ENCODE data around the gene EPHB3. TPM values are rescaled to one million over a fixed set of nuclear protein-coding genes. Genes with fewer than 3 reads are reported as not detected.

Gene EPHB3
- total RNA-seq, 1 donor from 2014 or later = 13.4 TPM

- Mint-ChIP-seq H3K27ac (ENCODE audit: unreplicated experiment) (no peak overlapping the region), H3K4me1 (peaks cover 54% of the 10 kb centered on the region), H3K9me3 (no peaks in the 10 kb centered on the region), H3K36me3 (ENCODE audit: low read depth) (peaks cover 7% of the 10 kb centered on the region), H3K4me3 (no peak overlapping the region), H3K27me3 (ENCODE audit: low read depth) (peaks cover 2% of the 10 kb centered on the region)
- no peak for TF ChIP-seq CTCF (conservative IDR thresholded peaks at IDR 0.05)
- DNase-seq (ENCODE audit: low read depth, low spot score) = no peak
These were observed 15.1 kb downstream of the EPHB3 start for GRCh38 chr3:184576457-184577240.

- Mint-ChIP-seq H3K4me3 (peak overlapping the region; percentile 49), H3K36me3 (ENCODE audit: low read depth) (peaks cover 7% of the 10 kb centered on the region), H3K9me3 (no peaks in the 10 kb centered on the region), H3K27me3 (ENCODE audit: low read depth) (no peaks in the 10 kb centered on the region), H3K4me1 (peaks cover 53% of the 10 kb centered on the region), H3K27ac (ENCODE audit: unreplicated experiment) (no peak overlapping the region)
- DNase-seq (ENCODE audit: low read depth, low spot score) = no peak
- no peak for TF ChIP-seq CTCF (conservative IDR thresholded peaks at IDR 0.05)
These were observed 16.0 kb downstream of the EPHB3 start for GRCh38 chr3:184577546-184577945.

GRCh38 chr3:184578218-184578617, 16.6 kb downstream of the EPHB3 start:
- peak overlapping the region; percentile 24 for H3K27ac Mint-ChIP-seq (ENCODE audit: unreplicated experiment)
- no peaks in the 10 kb centered on the region for H3K9me3 Mint-ChIP-seq
- peaks cover 56% of the 10 kb centered on the region for H3K4me1 Mint-ChIP-seq
- no peaks in the 10 kb centered on the region for H3K27me3 Mint-ChIP-seq (ENCODE audit: low read depth)
- peaks cover 7% of the 10 kb centered on the region for H3K36me3 Mint-ChIP-seq (ENCODE audit: low read depth)
- no peak for DNase-seq (ENCODE audit: low read depth, low spot score)
- H3K4me3 Mint-ChIP-seq = peak overlapping the region; percentile 39
- TF ChIP-seq CTCF (conservative IDR thresholded peaks at IDR 0.05) = no peak

GRCh38 chr3:184578822-184579221, 17.2 kb downstream of the EPHB3 start:
- Mint-ChIP-seq H3K9me3 (no peaks in the 10 kb centered on the region), H3K36me3 (ENCODE audit: low read depth) (peaks cover 7% of the 10 kb centered on the region), H3K4me3 (peak overlapping the region; percentile 39), H3K27ac (ENCODE audit: unreplicated experiment) (peak overlapping the region; percentile 24), H3K4me1 (peaks cover 54% of the 10 kb centered on the region), H3K27me3 (ENCODE audit: low read depth) (no peaks in the 10 kb centered on the region)
- DNase-seq (ENCODE audit: low read depth, low spot score) = no peak
- TF ChIP-seq CTCF (conservative IDR thresholded peaks at IDR 0.05) = no peak

GRCh38 chr3:184579513-184579912, 17.9 kb downstream of the EPHB3 start:
- Mint-ChIP-seq H3K36me3 (ENCODE audit: low read depth) (peaks cover 7% of the 10 kb centered on the region), H3K9me3 (no peaks in the 10 kb centered on the region), H3K4me3 (peak overlapping the region; percentile 39), H3K4me1 (peaks cover 52% of the 10 kb centered on the region), H3K27me3 (ENCODE audit: low read depth) (peaks cover 3% of the 10 kb centered on the region), H3K27ac (ENCODE audit: unreplicated experiment) (no peak overlapping the region)
- no peak for DNase-seq (ENCODE audit: low read depth, low spot score)
- TF ChIP-seq CTCF (conservative IDR thresholded peaks at IDR 0.05) = no peak
